GM12801 (cell line): Measurements from ENCODE around the gene SLC39A5.

Experiments
- TF ChIP-seq, protein P1 (sequence below): IDR thresholded peaks from one replicate; pipeline ENCODE4 v1.5.1; 2011; ENCODE audit warnings: control low read depth; ENCODE audit not compliant: insufficient read length; ENCODE audit errors: extremely low read depth

SLC39A5 gene

DNA sequence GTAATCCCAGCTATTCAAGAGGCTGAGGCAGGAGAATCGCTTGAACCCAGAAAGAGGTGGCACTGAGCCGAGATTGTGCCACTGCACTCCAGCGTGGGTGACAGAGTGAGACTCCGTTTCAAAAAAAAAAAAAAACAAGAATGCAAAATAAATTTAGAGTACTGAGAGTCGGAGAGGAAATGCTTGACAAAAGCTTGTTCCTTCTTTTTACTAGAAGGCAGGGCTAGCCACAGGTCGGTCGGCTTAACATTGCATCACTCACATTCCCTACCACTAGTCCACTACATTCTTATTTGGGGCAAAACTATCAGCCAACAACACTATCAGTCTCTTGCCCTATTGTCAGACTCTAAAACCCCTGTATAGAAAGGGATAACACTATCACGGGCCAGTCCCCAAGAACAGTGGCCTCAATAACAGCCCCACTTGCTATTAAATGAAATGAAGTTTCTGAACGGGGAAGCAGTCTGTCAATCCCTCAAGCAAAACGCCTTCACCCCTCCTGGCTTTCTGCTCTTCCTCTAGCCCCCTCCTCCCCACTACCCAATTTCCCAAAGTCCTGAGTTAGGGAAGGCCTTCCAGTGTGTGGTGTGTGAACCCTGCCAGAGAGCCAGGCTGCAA is 9.1 kb upstream of the SLC39A5 start:
- TF ChIP-seq, protein P1, sequence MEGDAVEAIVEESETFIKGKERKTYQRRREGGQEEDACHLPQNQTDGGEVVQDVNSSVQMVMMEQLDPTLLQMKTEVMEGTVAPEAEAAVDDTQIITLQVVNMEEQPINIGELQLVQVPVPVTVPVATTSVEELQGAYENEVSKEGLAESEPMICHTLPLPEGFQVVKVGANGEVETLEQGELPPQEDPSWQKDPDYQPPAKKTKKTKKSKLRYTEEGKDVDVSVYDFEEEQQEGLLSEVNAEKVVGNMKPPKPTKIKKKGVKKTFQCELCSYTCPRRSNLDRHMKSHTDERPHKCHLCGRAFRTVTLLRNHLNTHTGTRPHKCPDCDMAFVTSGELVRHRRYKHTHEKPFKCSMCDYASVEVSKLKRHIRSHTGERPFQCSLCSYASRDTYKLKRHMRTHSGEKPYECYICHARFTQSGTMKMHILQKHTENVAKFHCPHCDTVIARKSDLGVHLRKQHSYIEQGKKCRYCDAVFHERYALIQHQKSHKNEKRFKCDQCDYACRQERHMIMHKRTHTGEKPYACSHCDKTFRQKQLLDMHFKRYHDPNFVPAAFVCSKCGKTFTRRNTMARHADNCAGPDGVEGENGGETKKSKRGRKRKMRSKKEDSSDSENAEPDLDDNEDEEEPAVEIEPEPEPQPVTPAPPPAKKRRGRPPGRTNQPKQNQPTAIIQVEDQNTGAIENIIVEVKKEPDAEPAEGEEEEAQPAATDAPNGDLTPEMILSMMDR, result no peak

DNA sequence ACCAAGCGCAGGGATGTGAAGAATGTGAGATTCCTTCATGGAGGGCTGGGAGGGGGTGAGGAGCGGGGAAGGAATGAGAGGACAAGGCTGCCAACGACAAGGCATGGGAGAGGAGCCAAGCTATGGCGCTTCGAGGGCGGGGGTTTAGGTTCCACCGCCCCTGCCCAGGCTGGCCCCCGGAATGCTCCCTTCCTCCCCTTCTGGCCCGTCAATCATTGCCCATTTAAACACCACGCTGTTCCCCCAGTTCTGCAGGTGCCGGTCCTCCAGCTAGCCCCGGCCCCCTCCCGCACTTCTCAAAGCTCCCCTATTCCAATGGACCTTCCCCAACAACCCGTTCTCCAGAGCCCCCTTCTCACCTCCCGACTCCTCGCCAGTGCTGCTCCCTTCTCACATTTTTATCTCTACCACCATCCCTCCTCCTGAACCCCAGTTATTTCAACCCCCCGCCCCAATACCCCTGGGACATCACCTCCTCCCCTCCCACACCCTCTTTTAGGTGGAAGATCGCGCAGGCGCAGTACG is 8.6 kb upstream of the SLC39A5 start:
- TF ChIP-seq, protein P1, result no peak

DNA sequence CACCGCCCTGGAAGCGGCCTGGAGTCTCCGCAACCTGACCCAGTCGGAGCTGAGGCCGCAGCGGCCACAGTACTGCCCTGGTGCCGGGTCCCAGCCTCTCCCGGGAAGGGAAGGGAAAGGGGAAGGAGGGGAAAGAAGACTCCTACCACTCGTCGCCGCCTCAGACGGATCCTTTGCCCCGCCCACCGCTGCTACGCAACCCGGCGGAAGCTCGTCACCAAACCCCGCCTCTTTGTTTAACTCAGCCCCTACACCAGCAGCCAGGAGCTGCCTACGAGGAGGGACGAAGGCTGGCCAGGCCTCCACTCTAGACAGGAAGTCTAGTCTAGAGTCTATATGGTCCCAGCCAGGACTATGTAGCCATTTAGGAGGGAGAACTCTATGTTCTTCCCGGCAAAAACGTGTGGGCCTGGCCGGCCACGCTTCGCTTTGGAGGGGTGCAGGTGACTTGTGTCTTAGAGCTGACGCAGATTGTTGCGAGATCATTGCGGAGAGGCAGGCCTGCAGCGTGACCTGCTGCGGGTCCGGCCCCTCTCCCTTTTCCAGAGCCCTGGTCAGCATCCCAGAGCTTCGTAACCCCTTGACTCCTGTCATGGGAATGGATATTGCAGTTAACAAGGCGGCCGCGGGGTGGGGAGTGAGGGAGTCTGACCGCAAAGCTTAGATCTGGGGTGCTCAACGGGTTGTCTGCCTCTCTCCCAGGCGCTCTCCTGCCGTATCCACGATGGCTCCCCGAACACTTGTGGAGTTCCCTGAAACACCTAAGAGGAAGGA is 7.9 kb upstream of the SLC39A5 start, which contains the start of gene RNF41:
Gene RNF41 (minus strand): TSS at position 166 of the 774 bp plus-strand sequence. CDS start 7,875 bp downstream, outside the sequence.
- TF ChIP-seq, protein P1, result no peak

DNA sequence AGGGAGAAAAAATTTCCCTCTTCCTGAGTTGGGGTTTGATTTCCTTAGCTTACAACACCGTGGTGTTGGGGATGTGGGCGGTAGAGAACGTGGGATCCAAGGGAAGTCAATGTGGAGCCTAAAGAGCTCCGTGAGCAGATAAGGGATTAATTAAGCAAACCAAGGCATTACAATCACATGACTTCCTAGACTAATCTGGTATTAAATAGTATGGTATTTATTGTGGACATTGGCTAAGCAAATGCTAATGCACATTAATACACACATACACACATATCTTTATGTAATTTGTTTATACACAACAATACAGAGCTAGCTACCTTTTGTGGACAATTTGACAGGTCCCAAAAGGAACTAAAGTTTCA is 7.3 kb upstream of the SLC39A5 start:
- TF ChIP-seq, protein P1, result no peak

DNA sequence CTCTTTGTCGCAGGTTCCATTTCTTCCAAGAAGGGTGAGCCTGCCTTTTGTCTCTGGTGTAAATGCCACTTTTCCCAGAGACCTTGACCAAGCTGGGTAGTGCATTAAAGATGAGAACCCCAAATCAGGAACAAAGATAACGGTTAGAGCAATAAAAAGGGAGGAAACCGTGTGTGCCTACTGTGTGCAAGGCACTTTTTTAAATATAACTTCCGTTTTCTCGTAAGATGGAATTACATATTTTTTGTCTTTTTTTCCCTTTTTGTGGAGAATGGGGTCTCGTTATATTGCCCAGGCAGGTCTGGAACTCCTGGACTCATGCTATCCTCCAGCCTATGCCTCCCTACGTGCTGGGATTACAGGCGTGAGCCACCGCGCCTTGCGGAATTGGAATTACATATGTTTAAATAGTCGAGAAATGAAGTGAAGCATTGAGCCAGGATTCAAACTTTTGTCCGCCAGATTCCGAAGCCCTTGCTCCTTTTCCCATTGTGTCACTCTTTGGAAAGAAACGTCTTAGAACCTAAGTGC is 6.2 kb upstream of the SLC39A5 start:
- TF ChIP-seq, protein P1, result no peak

DNA sequence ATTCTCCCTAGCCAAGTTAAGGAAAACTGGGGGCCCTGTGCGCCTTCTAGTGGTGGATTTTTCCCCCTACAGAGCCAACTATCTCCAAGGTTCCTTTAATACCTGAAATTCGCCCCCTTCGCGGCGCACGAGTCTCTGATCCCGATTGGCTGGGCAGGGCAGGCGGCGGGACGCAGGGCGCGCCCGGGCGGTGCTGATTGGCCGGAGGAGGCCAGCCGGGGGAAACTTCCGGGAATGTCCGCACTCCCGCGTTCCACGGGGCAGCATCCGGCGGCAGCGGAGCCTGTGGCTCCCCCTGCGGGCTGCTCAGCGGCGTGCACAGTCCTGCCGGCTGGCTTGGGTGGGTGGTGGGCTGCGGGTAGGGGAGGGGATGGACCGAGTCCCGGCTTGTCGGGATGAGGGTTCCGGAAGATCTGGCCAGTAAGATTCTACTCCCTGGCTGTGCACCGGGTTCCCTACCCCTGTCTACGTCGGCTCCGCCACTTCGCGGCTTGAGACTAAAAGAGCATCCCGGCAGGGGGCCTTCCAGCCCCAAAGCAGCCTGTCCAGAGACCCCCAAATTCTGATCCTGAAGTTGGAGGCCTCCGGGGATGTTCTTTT is 5.6 kb upstream of the SLC39A5 start, which contains the start of gene NABP2:
Gene NABP2 (plus strand): TSS at position 241 of the 600 bp plus-strand sequence. CDS start 515 bp downstream, outside the sequence.
- TF ChIP-seq, protein P1, result no peak

DNA sequence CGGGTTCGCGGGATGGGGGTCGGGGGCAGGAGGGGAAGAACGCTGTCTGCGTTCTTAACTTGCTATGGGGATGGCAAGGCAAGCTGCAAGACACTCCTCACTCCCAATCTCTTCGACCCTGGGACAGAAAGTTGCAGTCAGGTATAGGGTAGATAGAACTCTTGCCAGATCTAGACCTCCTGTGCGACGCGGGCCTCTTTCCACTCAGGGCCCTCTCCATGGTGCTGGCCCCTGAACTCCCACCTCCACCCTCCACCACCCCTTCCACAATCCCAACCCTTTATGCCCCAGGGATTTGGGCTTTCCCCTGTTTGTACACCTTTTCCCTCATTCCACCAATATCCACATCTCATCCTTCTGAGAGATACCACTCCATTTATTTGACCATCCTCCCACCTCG is 4.9 kb upstream of the SLC39A5 start:
- TF ChIP-seq, protein P1, result no peak
